ENCODE results near the gene STRA6. TPM values are rescaled to one million over a fixed set of nuclear protein-coding genes. Genes with fewer than 3 reads are reported as not detected.
A peak's percentile ranks its signal among the peaks of the same experiment; 100 is the strongest.

STRA6 gene
- total RNA-seq, 1 donor from 2014 or later = 1.8 TPM

DNA sequence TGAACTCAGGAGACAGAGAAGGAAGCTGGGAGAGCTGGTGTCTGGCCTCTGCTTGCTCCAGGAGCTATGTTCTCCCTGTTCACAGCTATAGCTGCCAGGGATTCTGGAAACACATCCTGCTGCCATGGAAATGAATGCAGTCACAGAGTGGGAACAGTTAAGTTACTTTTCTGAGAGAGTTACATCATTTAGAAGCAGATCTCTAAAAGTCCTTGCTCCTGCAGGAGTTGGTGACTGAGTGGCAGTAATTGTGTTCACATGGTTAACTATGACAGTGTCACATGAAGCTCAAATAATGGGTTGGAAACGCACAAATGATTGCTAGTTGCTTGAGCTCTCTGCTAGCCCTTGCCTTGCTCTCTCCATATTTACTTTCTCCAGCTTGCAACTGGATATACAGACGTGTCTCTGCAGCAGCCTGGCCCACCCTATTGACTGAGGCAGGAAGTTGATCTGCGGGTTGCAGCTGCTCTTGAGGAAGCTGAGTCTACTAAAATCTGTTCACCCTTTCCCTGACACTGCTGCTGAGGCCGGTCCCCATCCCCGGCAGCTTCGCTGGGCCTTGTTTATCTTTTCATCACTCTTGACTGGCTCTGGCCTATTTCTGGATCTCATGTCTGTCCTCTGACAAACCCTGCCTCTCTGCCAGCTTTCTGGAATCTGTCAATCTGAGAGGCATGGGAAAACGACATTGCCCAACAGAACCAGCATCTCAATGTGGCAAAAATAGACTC, 45.7 kb downstream of the STRA6 start:
- no peak for DNase-seq (ENCODE audit: low read depth)
- Histone ChIP-seq H3K4me3 (ENCODE audit: low read depth, low read length) (no peak overlapping the region), H3K36me3 (ENCODE audit: control insufficient read depth, insufficient read depth, low read length) (no peaks in the 10 kb centered on the region), H3K27me3 (ENCODE audit: control insufficient read depth, insufficient read depth, low read length) (peaks cover 9% of the 10 kb centered on the region)
- TF ChIP-seq, protein P1, sequence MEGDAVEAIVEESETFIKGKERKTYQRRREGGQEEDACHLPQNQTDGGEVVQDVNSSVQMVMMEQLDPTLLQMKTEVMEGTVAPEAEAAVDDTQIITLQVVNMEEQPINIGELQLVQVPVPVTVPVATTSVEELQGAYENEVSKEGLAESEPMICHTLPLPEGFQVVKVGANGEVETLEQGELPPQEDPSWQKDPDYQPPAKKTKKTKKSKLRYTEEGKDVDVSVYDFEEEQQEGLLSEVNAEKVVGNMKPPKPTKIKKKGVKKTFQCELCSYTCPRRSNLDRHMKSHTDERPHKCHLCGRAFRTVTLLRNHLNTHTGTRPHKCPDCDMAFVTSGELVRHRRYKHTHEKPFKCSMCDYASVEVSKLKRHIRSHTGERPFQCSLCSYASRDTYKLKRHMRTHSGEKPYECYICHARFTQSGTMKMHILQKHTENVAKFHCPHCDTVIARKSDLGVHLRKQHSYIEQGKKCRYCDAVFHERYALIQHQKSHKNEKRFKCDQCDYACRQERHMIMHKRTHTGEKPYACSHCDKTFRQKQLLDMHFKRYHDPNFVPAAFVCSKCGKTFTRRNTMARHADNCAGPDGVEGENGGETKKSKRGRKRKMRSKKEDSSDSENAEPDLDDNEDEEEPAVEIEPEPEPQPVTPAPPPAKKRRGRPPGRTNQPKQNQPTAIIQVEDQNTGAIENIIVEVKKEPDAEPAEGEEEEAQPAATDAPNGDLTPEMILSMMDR (IDR thresholded peaks at IDR 0.05; ENCODE audit: insufficient read depth, low read length, poor library complexity, severe bottlenecking) = no peak

DNA sequence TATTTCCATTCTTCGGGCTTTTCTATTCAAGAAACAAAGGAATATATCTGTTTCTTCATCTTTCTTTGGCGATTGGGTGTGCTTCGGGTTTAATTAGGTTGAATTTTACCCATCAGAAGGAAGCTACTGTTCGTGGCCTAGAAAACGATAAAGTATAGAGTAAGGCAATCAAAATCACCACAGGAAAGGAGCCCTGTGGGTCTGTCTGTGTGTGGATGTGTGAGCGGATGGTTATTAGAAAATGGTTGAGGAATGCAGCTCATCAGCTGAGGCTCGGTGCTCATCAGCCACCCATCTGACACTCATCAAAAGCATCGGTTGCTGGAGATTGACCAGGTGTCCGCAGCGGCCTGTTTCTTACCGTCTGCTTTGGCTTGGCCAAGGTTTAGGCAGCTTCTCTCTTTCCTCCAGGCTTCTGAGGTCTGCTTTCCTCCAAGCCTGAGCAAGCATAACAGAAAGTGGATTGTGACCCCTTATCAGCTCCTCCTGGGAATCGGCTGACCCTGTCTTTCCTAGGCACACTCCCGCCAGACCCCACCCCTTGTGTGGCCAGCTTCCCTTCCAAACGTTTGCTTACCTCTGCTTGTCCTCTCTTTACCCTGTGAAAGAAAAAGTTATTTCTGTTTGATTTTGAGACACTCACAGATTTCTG, 46.7 kb downstream of the STRA6 start:
- DNase-seq (ENCODE audit: low read depth) = no peak
- no peaks in the 10 kb centered on the region for H3K36me3 ChIP-seq (ENCODE audit: control insufficient read depth, insufficient read depth, low read length)
- TF ChIP-seq, protein P1 (IDR thresholded peaks at IDR 0.05; ENCODE audit: insufficient read depth, low read length, poor library complexity, severe bottlenecking) = no peak
- H3K27me3 ChIP-seq (ENCODE audit: control insufficient read depth, insufficient read depth, low read length) = peaks cover 9% of the 10 kb centered on the region
- no peak overlapping the region for H3K4me3 ChIP-seq (ENCODE audit: low read depth, low read length)

DNA sequence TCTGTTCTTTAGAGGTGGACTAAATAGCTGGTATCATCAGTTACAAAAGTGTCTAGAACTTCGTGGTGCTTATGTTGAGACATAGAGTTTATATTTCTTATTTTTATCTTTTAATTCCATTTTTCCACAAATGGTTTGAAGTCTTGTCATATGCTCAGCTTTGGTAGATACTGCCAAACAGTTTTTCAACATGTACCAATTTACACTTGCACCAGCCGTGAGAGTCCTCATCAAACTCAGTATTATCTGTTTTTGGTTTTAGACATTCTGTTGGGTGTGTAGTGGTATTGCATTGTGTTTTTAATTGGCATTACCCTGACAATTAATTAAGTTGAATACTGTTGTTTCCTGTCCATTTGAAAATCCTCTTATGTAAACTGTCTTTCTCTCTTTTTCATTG, 55.5 kb downstream of the STRA6 start:
- TF ChIP-seq, protein P1 (IDR thresholded peaks at IDR 0.05; ENCODE audit: insufficient read depth, low read length, poor library complexity, severe bottlenecking) = no peak
- H3K4me3 ChIP-seq (ENCODE audit: low read depth, low read length) = no peak overlapping the region
- no peaks in the 10 kb centered on the region for H3K36me3 ChIP-seq (ENCODE audit: control insufficient read depth, insufficient read depth, low read length)
- DNase-seq (ENCODE audit: low read depth) = no peak
- peaks cover 5% of the 10 kb centered on the region for H3K27me3 ChIP-seq (ENCODE audit: control insufficient read depth, insufficient read depth, low read length)

DNA sequence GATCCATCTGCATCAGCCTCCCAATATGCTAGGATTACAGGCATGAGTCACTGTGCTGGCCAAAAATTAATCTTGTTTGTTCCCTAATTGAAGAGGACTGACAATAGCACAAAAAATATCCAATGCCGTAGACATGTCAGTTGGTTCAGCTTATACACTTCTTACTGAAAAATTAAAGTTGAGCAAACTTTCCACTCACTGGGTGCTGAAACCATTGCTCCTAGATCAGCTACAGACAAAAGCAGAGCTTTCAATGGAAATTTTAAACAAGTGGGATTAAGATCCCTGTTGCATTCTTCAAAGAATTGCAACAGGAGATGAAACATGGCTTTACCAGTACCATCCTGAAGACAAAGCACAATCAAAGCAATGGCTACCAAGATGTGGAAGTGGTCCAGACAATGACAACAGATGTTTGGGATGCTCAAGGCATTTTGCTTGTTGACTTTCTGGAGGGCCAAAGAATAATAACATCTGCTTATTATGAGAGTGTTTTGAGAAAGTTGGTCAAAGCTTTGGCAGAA, 56.2 kb downstream of the STRA6 start:
- H3K4me3 ChIP-seq (ENCODE audit: low read depth, low read length) = no peak overlapping the region
- H3K27me3 ChIP-seq (ENCODE audit: control insufficient read depth, insufficient read depth, low read length) = peaks cover 5% of the 10 kb centered on the region
- TF ChIP-seq, protein P1 (IDR thresholded peaks at IDR 0.05; ENCODE audit: insufficient read depth, low read length, poor library complexity, severe bottlenecking) = no peak
- DNase-seq (ENCODE audit: low read depth) = no peak
- no peaks in the 10 kb centered on the region for H3K36me3 ChIP-seq (ENCODE audit: control insufficient read depth, insufficient read depth, low read length)

DNA sequence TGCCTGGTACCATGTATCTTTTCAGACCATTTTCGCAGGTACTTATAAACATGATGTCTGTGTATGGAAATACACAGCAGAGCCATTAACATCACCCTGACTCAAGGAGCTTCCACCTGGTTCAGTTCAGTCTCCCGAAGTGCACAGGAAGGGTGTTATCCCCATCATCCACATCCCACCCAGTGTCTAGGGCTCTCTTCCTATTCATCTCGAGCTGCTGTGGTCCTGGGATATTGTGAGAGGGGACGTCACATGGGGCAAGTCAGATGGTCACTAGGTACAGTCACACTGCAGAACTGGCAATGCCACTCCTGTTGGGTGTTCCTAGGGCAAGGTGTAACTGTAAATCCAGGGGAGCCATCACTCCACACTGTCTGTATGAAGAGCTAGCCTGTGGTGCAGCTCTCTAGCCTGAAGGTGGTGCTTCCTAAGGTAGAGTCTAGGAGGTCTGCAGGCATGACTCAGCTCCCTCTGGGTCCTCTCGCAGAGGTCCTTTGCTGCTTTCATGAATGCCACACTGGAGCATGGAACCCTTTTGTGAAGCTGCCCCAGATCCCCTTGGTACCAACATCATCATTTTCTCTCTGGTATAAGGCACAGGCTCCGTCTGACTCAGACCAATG, 58.3 kb downstream of the STRA6 start:
- Histone ChIP-seq H3K27me3 (ENCODE audit: control insufficient read depth, insufficient read depth, low read length) (peaks cover 8% of the 10 kb centered on the region), H3K4me3 (ENCODE audit: low read depth, low read length) (no peak overlapping the region), H3K36me3 (ENCODE audit: control insufficient read depth, insufficient read depth, low read length) (no peaks in the 10 kb centered on the region)
- no peak for DNase-seq (ENCODE audit: low read depth)
- TF ChIP-seq, protein P1 (IDR thresholded peaks at IDR 0.05; ENCODE audit: insufficient read depth, low read length, poor library complexity, severe bottlenecking) = peak; percentile 15
